Measurements from ENCODE around the gene MMP14. TPM values are rescaled to one million over a fixed set of nuclear protein-coding genes. Genes with fewer than 3 reads are reported as not detected.
"Not testable (repeated sequence)": the region's sequence is repeated elsewhere in the genome, so short reads cannot be mapped to it uniquely, and the experiment has no call there.

Gene MMP14
- total RNA-seq, 3 donors from 2014 or later = 0.76 to 1.6 (median 1.2) TPM

- H3K9me3 Mint-ChIP-seq; H3K4me1 Mint-ChIP-seq (ENCODE audit: low read depth); H3K36me3 Mint-ChIP-seq (ENCODE audit: insufficient read depth); H3K4me3 Mint-ChIP-seq; ATAC-seq; DNase-seq: not testable (repeated sequence)
- peaks cover 13% of the 10 kb centered on the region for H3K27me3 Mint-ChIP-seq (ENCODE audit: low read depth)
Observed at GRCh38 chr14:22805235-22805634, 31.1 kb upstream of the MMP14 start.

DNA sequence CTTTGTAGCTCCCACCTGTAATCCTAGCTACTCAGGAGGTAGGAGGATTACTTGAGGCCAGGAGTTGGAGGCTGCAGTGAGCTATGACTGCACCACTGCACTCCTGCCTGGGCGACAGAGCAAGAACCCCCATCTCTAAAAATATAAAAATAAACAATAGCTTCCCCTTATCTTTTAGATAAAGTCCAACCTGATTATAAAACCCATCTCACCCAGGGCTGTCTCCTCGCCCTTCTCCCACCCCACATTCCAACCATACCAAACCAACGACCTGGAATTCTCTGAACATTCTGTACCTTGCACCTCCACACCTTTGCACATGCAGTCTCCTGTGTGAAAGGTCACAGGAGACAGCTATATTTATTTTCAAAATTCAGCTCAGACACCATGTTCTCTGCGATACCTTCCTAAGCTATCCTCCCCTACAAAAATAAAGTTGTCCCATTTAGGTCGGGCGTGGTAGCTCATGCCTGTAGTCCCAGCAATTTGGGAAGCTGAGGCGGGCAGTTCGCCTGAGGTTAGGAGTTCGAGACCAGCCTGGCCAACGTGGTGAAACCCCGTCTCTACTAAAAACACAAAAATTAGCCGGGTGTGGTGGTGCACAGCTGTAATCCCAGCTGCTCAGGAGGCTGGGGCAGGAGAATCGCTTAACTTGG lies 28.8 kb upstream of the MMP14 start:
- Mint-ChIP-seq H3K27me3 (ENCODE audit: low read depth) (peaks cover 3% of the 10 kb centered on the region), H3K9me3 (no peaks in the 10 kb centered on the region)

DNA sequence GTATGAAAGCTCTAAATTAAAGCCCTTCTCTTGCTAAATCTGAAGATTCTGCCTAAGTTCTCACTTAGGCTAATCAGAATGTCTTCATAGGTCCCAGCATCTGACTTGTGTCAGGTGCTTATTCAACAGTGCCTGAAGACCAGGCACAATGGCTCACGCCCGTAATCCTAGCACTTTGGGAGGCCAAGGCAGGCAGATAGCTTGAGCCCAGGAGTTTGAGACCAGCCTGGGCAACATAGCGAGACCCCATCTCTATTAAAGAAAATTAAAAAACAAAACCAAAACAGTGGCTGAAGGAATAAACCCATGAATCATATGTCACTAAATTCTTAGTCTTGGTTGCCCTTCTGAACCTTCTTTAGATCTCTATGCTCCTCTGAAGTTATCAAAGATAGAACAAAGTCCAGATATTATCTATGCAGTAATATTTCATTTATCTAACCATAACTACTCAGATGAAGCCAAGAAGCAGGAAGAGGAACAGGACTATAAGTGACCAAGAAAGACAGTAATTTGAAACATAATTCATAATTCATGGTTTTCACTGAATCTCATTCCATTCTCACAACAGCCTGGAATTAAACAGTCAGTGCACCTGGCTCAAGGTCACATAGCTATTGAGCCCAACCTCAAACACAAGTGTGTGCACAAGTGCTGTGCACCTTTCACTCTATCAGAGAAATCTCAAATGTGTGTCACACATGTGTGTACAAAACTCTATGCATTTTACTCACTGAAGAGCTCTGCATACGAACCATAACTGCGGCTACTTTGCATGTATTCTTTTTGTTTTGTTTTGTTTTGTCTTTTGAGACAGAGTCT lies 27.8 kb upstream of the MMP14 start:
- H3K27me3 Mint-ChIP-seq (ENCODE audit: low read depth) = no peaks in the 10 kb centered on the region
- ATAC-seq (no peak), DNase-seq (no peak)
- peaks cover 3% of the 10 kb centered on the region for H3K4me1 Mint-ChIP-seq (ENCODE audit: low read depth)
- H3K9me3 Mint-ChIP-seq = no peaks in the 10 kb centered on the region
- H3K36me3 Mint-ChIP-seq (ENCODE audit: insufficient read depth) = no peaks in the 10 kb centered on the region
- no peak overlapping the region for H3K4me3 Mint-ChIP-seq

More for the DNA sequence above, 28.8 kb upstream of the MMP14 start:
- DNase-seq = no peak
- peaks cover 3% of the 10 kb centered on the region for H3K4me1 Mint-ChIP-seq (ENCODE audit: low read depth)
- H3K36me3 Mint-ChIP-seq (ENCODE audit: insufficient read depth) = no peaks in the 10 kb centered on the region
- ATAC-seq = no peak
- no peak overlapping the region for H3K4me3 Mint-ChIP-seq

- Mint-ChIP-seq H3K36me3 (ENCODE audit: insufficient read depth) (no peaks in the 10 kb centered on the region), H3K9me3 (no peaks in the 10 kb centered on the region), H3K4me1 (ENCODE audit: low read depth) (peaks cover 12% of the 10 kb centered on the region), H3K27me3 (ENCODE audit: low read depth) (no peaks in the 10 kb centered on the region), H3K4me3 (no peak overlapping the region)
- DNase-seq (no peak), ATAC-seq (no peak)
Observed at GRCh38 chr14:22811722-22812121, 24.7 kb upstream of the MMP14 start.

DNA sequence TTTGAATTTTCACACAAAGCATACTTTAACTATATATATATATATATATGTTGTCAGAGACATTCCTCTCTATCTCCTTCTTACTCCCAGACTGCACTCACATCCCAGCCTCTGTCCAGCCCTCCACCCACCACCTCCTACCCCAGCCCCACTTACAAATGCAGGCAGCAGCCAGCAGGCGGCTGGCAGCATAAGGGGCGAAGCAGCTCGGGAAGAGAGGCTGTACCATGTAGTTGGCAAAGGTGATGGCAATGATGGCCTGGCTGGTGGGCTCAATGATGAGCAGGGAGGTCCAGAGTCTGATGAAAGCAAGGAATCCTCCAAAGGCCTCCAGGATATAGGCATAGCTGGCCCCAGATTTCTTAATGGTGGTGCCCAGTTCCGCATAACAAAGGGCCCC lies 23.6 kb upstream of the MMP14 start:
- Mint-ChIP-seq H3K9me3 (no peaks in the 10 kb centered on the region), H3K4me3 (no peak overlapping the region), H3K4me1 (ENCODE audit: low read depth) (peaks cover 12% of the 10 kb centered on the region), H3K27me3 (ENCODE audit: low read depth) (no peaks in the 10 kb centered on the region), H3K36me3 (ENCODE audit: insufficient read depth) (no peaks in the 10 kb centered on the region)
- ATAC-seq (no peak), DNase-seq (no peak)

- Mint-ChIP-seq H3K4me3 (no peak overlapping the region), H3K27me3 (ENCODE audit: low read depth) (no peaks in the 10 kb centered on the region), H3K36me3 (ENCODE audit: insufficient read depth) (no peaks in the 10 kb centered on the region), H3K4me1 (ENCODE audit: low read depth) (peaks cover 12% of the 10 kb centered on the region), H3K9me3 (no peaks in the 10 kb centered on the region)
- no peak for ATAC-seq
- no peak for DNase-seq
Observed at GRCh38 chr14:22813145-22813544, 23.2 kb upstream of the MMP14 start.

- Mint-ChIP-seq H3K9me3 (no peaks in the 10 kb centered on the region), H3K36me3 (ENCODE audit: insufficient read depth) (no peaks in the 10 kb centered on the region), H3K4me1 (ENCODE audit: low read depth) (peaks cover 12% of the 10 kb centered on the region), H3K4me3 (no peak overlapping the region), H3K27me3 (ENCODE audit: low read depth) (no peaks in the 10 kb centered on the region)
- DNase-seq = no peak
- ATAC-seq = no peak
Observed at GRCh38 chr14:22814373-22814772, 22.0 kb upstream of the MMP14 start.

- Mint-ChIP-seq H3K36me3 (ENCODE audit: insufficient read depth) (no peaks in the 10 kb centered on the region), H3K4me3 (no peak within 1 kb of the TSS), H3K27me3 (ENCODE audit: low read depth) (peaks cover 2% of the 10 kb centered on the region), H3K4me1 (ENCODE audit: low read depth) (peaks cover 12% of the 10 kb centered on the region), H3K9me3 (no peaks in the 10 kb centered on the region)
- DNase-seq (no peak), ATAC-seq (no peak)
Observed at GRCh38 chr14:22814941-22815713, 21.3 kb upstream of the MMP14 start, which contains the start of gene SLC7A7. SLC7A7 (minus strand) TSS chr14:22815435; CDS start chr14:22813398, 2,037 bp downstream.

DNA sequence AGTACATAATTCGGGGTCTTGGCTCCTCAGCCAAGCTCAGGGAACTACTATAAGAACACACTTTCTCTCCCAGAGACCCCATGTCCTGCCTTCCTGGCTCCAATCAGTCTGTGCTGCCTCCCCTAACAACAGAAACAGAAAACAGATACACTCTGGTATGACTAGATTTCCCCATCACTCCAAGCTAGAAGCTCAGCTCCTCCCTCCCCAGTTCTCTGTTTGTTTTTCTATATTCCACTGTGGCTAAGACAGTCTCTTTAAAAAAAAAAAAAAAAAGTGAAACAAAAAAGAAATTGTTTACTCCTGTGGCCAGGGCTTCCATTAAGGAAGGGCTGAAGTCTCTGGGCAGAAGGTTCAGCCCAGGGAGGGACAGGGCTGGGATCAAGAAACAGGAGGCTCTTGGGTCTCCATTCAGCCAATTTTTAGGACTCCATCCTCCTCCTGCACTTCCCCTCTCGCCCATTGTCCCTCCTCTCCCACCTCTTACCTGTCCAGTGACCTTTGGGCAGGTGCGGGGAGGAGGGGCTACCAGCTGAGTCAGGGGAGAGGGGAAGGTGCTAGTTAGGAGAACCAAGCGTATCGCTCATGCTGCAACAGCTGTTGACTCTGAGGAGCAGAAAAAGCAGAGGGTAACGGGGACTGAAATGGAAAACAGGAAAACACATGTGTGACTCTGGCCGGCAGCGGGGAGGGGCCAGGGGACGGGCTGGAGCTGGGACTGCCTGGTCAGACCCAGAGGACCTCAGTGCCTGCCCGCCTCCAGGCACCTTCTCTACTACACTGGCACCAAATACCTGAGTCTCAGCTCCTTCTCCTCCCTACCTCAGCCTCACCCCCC lies 17.0 kb upstream of the MMP14 start:
- ATAC-seq = no peak
- no peak overlapping the region for H3K4me3 Mint-ChIP-seq

DNA sequence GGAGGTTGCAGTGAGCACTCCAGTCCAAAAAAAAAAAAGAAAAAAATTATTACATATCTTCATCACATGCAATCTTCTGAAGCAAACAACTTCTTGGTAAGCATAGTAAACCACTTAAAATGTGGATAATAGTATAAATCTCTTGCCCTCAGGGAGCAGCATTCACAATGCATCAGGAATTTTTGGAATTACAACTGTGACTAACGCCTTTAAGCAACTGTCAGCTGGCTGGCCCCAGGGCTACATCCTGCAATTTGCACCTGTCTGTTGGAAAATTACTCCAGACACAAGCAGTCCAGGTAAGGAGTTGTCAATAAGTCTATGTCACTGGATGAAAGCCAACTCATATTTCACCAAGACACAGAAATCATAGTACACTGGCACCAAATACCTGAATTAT lies 15.7 kb upstream of the MMP14 start:
- Mint-ChIP-seq H3K27me3 (ENCODE audit: low read depth) (peaks cover 11% of the 10 kb centered on the region), H3K9me3 (no peaks in the 10 kb centered on the region), H3K4me1 (ENCODE audit: low read depth) (peaks cover 18% of the 10 kb centered on the region), H3K36me3 (ENCODE audit: insufficient read depth) (no peaks in the 10 kb centered on the region), H3K4me3 (no peak overlapping the region)
- ATAC-seq (no peak), DNase-seq (no peak)

More for the DNA sequence above, 17.0 kb upstream of the MMP14 start:
- no peak for DNase-seq
- Mint-ChIP-seq H3K27me3 (ENCODE audit: low read depth) (peaks cover 11% of the 10 kb centered on the region), H3K4me1 (ENCODE audit: low read depth) (peaks cover 16% of the 10 kb centered on the region), H3K9me3 (no peaks in the 10 kb centered on the region), H3K36me3 (ENCODE audit: insufficient read depth) (no peaks in the 10 kb centered on the region)

GRCh38 chr14:22821193-22822015 lies 15.0 kb upstream of the MMP14 start:
- no peak overlapping the region for H3K4me3 Mint-ChIP-seq
- peaks cover 11% of the 10 kb centered on the region for H3K27me3 Mint-ChIP-seq (ENCODE audit: low read depth)
- H3K9me3 Mint-ChIP-seq = no peaks in the 10 kb centered on the region
- no peaks in the 10 kb centered on the region for H3K36me3 Mint-ChIP-seq (ENCODE audit: insufficient read depth)
- DNase-seq (no peak), ATAC-seq (no peak)
- peaks cover 14% of the 10 kb centered on the region for H3K4me1 Mint-ChIP-seq (ENCODE audit: low read depth)

GRCh38 chr14:22822016-22822570 lies 14.3 kb upstream of the MMP14 start:
- no peaks in the 10 kb centered on the region for H3K36me3 Mint-ChIP-seq (ENCODE audit: insufficient read depth)
- no peak overlapping the region for H3K4me3 Mint-ChIP-seq
- DNase-seq (no peak), ATAC-seq (no peak)
- H3K4me1 Mint-ChIP-seq (ENCODE audit: low read depth) = peaks cover 14% of the 10 kb centered on the region
- no peaks in the 10 kb centered on the region for H3K9me3 Mint-ChIP-seq
- H3K27me3 Mint-ChIP-seq (ENCODE audit: low read depth) = peaks cover 11% of the 10 kb centered on the region

DNA sequence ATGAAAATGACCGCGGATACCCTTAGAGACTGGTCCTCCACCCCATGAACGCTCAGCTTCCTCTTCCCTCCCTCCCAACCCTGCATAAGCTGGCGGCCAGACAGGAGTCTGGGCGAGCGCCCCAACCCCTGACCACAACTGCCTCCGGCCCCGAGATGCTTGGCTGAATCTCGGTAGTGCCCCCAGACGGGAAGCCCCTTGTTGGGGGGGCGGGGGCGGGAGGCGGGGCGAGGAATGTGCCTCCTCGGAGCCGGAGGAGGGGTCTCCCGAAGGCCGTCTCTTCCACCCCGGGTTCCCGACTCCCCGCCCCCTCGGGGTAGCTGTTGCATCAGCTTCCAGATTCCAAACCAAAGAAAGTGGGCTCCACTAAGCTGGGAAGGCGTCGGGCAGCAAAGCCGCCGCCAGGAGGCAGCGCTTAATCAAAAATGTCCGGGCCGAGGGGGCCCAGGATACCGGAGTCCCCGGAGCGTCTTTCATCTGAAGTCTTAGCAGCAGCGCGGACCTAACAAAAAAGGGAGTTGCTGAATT lies 13.8 kb upstream of the MMP14 start:
- H3K27me3 Mint-ChIP-seq (ENCODE audit: low read depth) = peaks cover 11% of the 10 kb centered on the region
- peaks cover 14% of the 10 kb centered on the region for H3K4me1 Mint-ChIP-seq (ENCODE audit: low read depth)
- DNase-seq = peak; percentile 65
- H3K36me3 Mint-ChIP-seq (ENCODE audit: insufficient read depth) = no peaks in the 10 kb centered on the region
- peak; percentile 85 to 91 for ATAC-seq
- H3K4me3 Mint-ChIP-seq = peak overlapping the region; percentile 58
- H3K9me3 Mint-ChIP-seq = no peaks in the 10 kb centered on the region
